Measurements from ENCODE around the gene PKNOX2.

Gene PKNOX2

GRCh38 chr11:125408311-125408711 is 243.8 kb downstream of the PKNOX2 start:
- ATAC-seq (no peak), DNase-seq (no peak)
- Mint-ChIP-seq H3K27ac (no peak overlapping the region), H3K27me3 (peaks cover 83% of the 10 kb centered on the region), H3K4me1 (peaks cover 10% of the 10 kb centered on the region), H3K9me3 (no peaks in the 10 kb centered on the region), H3K4me3 (no peak overlapping the region)

DNA sequence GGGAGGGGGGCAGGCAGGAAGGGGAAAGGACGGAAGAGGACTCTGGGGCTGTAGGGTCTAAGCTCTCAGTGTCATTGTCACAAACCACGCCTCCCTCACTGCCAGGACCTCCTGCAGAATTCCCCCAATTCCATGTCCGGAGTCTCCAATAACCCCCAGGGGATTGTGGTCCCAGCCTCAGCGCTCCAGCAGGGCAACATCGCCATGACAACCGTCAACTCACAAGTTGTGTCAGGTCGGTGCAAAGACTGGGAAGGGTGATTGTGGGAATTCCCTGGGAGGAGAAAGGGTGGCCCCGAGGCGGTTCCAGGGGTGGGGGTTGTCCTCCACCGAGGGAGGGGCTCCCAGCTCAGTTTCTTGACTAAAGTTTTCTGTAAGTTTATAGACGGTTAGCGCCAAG is 245.5 kb downstream of the PKNOX2 start:
- peaks cover 70% of the 10 kb centered on the region for H3K27me3 Mint-ChIP-seq
- H3K27ac Mint-ChIP-seq, result no peak overlapping the region
- peaks cover 4% of the 10 kb centered on the region for H3K4me1 Mint-ChIP-seq
- no peak for ATAC-seq
- H3K4me3 Mint-ChIP-seq, result no peak overlapping the region
- no peak for DNase-seq
- H3K9me3 Mint-ChIP-seq, result no peaks in the 10 kb centered on the region

GRCh38 chr11:125412177-125412496 is 247.6 kb downstream of the PKNOX2 start:
- Mint-ChIP-seq H3K4me3 (no peak overlapping the region), H3K27me3 (peaks cover 50% of the 10 kb centered on the region), H3K9me3 (no peaks in the 10 kb centered on the region), H3K4me1 (no peaks in the 10 kb centered on the region), H3K27ac (no peak overlapping the region)
- ATAC-seq (no peak), DNase-seq (no peak)

DNA sequence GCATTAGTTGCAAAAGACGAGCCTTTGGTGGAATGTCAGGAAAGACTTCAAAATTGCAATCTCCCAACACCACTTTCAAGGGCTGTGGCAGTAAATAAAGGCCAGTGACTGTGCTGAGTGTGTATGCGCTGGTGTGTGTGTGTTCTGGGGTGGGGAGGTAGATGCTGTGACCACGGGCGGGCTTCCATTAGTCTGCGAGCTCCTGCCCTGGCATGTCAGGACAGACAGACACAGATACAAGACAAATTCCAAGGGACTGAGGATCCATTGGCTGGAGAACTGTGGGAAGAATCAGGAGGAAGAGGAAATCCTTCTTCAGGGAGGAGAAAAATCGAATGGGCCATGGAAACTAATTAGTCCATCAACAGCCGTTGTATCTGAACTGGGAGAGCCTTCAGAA is 248.0 kb downstream of the PKNOX2 start:
- ATAC-seq (no peak), DNase-seq (no peak)
- Mint-ChIP-seq H3K27me3 (peaks cover 46% of the 10 kb centered on the region), H3K4me1 (no peaks in the 10 kb centered on the region), H3K4me3 (no peak overlapping the region), H3K9me3 (no peaks in the 10 kb centered on the region), H3K27ac (no peak overlapping the region)

- peaks cover 39% of the 10 kb centered on the region for H3K27me3 Mint-ChIP-seq
- no peaks in the 10 kb centered on the region for H3K4me1 Mint-ChIP-seq
- H3K4me3 Mint-ChIP-seq, result no peak overlapping the region
- no peaks in the 10 kb centered on the region for H3K9me3 Mint-ChIP-seq
- H3K27ac Mint-ChIP-seq, result no peak overlapping the region
- no peak for ATAC-seq
- no peak for DNase-seq
Measured at GRCh38 chr11:125413226-125413625, 248.7 kb downstream of the PKNOX2 start.

DNA sequence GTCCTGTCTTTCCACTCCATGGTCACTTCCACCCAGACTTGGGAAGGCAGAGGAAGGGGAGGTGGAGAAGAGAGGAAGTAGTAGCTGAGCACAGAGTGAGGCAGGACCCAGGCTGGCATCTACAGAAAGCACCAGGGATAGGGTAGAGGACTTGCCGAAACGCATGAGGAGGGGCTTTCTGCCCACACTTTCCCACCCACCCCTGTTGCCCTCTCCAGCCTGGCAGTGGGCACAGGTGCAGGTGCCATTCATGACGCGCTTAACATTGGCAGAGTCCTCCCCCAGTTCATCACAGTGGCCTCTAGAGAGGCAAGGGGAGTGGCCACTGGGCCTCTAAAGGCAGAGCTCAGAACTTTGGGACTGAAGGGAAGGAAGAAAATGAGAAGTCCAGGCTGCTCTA is 249.6 kb downstream of the PKNOX2 start:
- peaks cover 32% of the 10 kb centered on the region for H3K27me3 Mint-ChIP-seq
- no peaks in the 10 kb centered on the region for H3K4me1 Mint-ChIP-seq
- ATAC-seq (no peak), DNase-seq (no peak)
- H3K4me3 Mint-ChIP-seq, result no peak overlapping the region
- no peak overlapping the region for H3K27ac Mint-ChIP-seq
- H3K9me3 Mint-ChIP-seq, result no peaks in the 10 kb centered on the region

DNA sequence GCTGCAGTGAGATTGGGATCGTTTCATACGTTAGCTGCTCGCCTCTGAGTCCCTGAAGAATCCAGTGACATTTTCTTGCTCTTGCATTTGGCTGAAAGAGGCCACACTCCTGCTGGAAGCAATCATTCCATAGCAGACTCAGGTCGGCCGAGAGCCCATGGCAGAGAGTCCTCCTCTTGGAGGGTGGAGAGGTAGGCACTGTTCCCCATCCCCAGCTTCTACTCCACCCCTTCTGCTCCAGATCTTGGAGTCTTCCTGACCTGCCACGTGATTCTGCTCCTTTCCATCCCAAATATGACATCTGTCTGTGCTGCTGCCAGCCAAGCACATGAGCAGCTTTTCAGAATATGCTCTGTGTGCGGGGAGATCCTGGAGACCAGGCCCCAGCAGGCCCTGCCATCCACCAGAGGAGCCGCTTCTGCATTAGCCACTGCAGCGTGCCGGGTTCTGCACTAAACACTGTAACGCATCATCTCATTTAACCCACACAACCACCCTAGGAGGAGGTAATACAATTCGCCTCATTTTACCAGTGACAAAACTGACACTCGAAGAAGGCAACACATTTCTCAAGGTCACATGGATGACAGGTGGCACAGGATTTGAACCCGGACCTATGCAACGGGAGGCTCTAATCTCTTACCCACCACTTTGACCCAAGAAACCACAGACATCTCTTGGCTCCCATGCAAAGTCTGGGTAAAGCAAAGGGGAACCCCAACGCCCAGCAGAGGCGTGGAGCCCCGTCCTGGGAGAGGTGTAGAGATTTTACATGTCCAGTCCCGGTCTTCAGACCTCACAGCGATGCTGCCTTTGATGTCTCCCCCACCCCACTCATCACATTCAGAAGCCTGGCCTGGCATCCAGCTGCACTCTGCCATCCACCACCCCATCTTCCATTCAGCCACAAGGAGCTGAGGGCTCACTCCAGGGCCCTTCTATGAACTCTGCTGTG is 252.7 kb downstream of the PKNOX2 start:
- Mint-ChIP-seq H3K27me3 (peaks cover under 1% of the 10 kb centered on the region), H3K4me1 (no peaks in the 10 kb centered on the region), H3K4me3 (no peak overlapping the region), H3K27ac (no peak overlapping the region), H3K9me3 (no peaks in the 10 kb centered on the region)
- ATAC-seq (no peak), DNase-seq (no peak)

- Mint-ChIP-seq H3K27ac (no peak overlapping the region), H3K4me3 (no peak overlapping the region)
Measured at GRCh38 chr11:125418396-125418795, 253.8 kb downstream of the PKNOX2 start.

GRCh38 chr11:125422681-125423080 is 258.1 kb downstream of the PKNOX2 start:
- ATAC-seq, result no peak
- H3K4me1 Mint-ChIP-seq, result no peaks in the 10 kb centered on the region
- no peak for DNase-seq
- H3K27ac Mint-ChIP-seq, result no peak overlapping the region
- H3K9me3 Mint-ChIP-seq, result no peaks in the 10 kb centered on the region
- H3K4me3 Mint-ChIP-seq, result no peak overlapping the region
- peaks cover 19% of the 10 kb centered on the region for H3K27me3 Mint-ChIP-seq

More at GRCh38 chr11:125418396-125418795, 253.8 kb downstream of the PKNOX2 start:
- Mint-ChIP-seq H3K27me3 (peaks cover 3% of the 10 kb centered on the region), H3K9me3 (no peaks in the 10 kb centered on the region), H3K4me1 (no peaks in the 10 kb centered on the region)
- DNase-seq (no peak), ATAC-seq (no peak)

DNA sequence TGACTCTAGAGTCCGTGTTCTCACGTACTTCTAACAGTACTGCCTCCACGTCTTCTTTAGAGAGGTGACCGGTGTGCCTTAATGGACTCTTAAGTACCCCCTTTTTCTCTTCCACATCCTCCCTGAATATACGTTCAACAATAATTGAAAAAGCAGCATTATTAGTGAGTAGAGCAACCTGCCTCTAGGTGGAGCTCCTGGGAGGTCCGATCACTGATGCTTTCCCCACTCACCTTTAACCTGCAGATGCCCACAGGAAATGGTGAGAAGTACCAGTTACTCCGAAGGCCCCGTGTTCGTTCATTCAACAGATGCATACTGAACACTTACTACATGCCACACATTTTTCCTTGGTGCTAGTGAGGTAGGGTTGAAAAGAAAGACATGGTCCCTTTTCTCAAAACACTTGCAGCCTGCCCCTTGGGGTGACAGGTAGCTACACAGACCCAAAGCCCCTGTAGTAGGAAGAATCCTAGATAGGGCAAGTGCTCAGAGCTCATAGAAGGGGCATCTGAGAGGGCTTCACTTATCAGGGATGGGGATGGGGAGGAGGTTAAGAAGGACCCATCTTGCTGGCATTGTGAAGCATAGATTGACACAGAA is 258.8 kb downstream of the PKNOX2 start:
- Mint-ChIP-seq H3K9me3 (no peaks in the 10 kb centered on the region), H3K27me3 (peaks cover 24% of the 10 kb centered on the region), H3K4me1 (no peaks in the 10 kb centered on the region), H3K27ac (no peak overlapping the region), H3K4me3 (no peak overlapping the region)
- ATAC-seq (peak; percentile 63), DNase-seq (peak in 1 of 2 donors; percentile 26)

DNA sequence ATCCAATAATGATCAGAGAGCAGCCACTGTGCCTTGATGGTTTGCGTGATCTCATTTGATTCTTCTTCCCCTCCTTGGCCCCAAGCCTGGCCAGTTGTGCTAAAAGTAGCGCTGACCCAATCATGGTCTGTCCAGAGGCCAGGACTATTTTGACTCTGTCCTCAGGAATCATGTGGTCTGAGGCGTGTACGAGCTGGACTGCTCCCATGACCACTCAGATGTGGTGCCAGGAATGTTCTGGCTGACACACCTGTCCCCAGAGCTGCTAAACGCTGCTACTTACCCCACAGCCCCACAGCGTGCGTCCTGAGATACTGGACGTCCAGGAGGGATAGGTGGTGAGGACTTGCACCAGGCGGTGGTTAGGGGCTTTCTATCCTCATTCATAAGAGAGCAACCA is 261.1 kb downstream of the PKNOX2 start:
- Mint-ChIP-seq H3K4me3 (no peak overlapping the region), H3K27me3 (peaks cover 32% of the 10 kb centered on the region), H3K27ac (peak overlapping the region in 1 of 2 donors; percentile 66), H3K9me3 (no peaks in the 10 kb centered on the region), H3K4me1 (peaks cover 6% of the 10 kb centered on the region)
- DNase-seq, result no peak
- no peak for ATAC-seq

GRCh38 chr11:125426818-125427528 is 262.4 kb downstream of the PKNOX2 start:
- H3K4me1 Mint-ChIP-seq, result peaks cover 6% of the 10 kb centered on the region
- no peak overlapping the region for H3K27ac Mint-ChIP-seq
- DNase-seq (no peak), ATAC-seq (no peak)
- H3K9me3 Mint-ChIP-seq, result no peaks in the 10 kb centered on the region
- no peak overlapping the region for H3K4me3 Mint-ChIP-seq
- peaks cover 32% of the 10 kb centered on the region for H3K27me3 Mint-ChIP-seq

DNA sequence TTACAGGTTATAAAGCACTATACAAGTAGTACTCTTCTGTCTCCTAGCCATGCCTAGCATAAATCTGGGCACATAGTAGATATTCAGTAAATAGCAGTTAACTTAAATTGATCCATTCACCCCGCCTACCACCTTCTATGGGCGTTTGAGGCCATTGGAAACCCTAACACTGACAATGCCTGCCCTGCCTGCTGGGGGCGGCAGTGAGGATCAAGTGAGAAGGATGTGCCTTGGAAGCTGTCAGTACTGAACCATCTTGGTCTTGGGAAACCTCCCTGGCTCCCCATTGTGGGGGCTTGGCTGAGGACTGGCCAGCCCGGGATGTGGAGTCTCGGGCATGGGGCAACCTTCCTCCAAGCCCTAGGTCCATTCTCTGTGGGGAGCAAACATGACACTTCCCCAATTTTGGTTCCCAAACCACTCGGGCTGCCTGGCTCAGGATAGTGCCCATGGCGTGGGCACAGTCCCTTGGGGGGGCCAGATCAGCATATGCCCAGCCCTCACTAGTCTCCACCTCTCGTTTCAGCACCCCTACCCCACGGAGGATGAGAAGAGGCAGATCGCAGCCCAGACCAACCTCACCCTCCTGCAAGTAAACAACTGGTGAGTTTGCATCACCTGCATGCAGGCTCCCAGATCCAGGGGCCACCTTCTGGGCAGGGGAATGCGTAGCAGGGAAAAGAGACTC is 264.1 kb downstream of the PKNOX2 start:
- DNase-seq (no peak), ATAC-seq (no peak)
- Mint-ChIP-seq H3K9me3 (no peaks in the 10 kb centered on the region), H3K27me3 (peaks cover 42% of the 10 kb centered on the region), H3K4me1 (peaks cover 13% of the 10 kb centered on the region), H3K27ac (no peak overlapping the region), H3K4me3 (no peak overlapping the region)

DNA sequence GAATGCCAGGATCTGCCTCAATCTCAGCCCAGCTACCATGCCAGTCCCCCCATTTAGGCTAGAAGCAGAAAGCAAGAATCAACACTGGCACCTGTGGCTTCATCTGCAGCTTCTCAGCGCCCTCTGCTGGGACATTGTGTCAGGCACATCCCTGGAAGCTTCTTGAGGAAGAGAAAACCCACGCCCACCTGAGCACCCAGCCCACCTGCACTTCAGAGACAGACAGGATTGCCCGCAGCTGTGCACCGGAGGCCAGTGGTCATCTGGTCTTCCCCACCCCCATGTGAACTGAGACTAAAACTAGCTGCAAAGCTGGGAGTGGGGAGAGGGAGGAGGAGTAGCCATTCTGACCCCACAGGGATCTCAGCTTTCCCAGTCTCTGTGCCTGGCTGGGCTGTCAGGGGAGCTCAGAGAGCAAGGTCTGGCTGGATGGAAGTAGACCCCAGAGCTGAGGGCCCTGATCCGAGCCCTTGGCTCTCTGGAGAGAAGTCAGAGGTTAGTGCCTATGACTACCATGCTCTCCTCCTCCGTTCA is 264.7 kb downstream of the PKNOX2 start:
- Mint-ChIP-seq H3K27ac (no peak overlapping the region), H3K9me3 (no peaks in the 10 kb centered on the region), H3K4me1 (peaks cover 14% of the 10 kb centered on the region), H3K27me3 (peaks cover 43% of the 10 kb centered on the region), H3K4me3 (no peak overlapping the region)
- ATAC-seq (peak; percentile 52), DNase-seq (peak; percentile 42 to 54)
